K562 (cell line): ENCODE results near the gene VARS1.
A peak's percentile ranks its signal among the peaks of the same experiment; 100 is the strongest.

Source experiments
- BRF1 ChIP-seq: IDR thresholded peaks from 3 replicates; pipeline ENCODE4 v1.6.1; 2011; ENCODE audit warnings: borderline replicate concordance, mild to moderate bottlenecking; ENCODE audit not compliant: insufficient read length; ENCODE audit errors: extremely low read depth
- CBX2 ChIP-seq: fragments of 200-600 bp; sonication (generic); IDR thresholded peaks from one replicate; pipeline ENCODE4 v1.6.1; 2012; ENCODE audit warnings: mild to moderate bottlenecking, low read length, inconsistent platforms; ENCODE audit not compliant: insufficient read depth, poor library complexity, severe bottlenecking
- EP400 ChIP-seq: fragments of 450-650 bp; IDR thresholded peaks from 2 replicates; pipeline ENCODE4 v1.6.1; 2017; ENCODE audit warnings: antibody characterized with exemption, mild to moderate bottlenecking, moderate library complexity
- NFYB ChIP-seq: IDR thresholded peaks from 2 replicates; pipeline ENCODE4 v1.6.1; 2011; ENCODE audit warnings: mild to moderate bottlenecking, moderate library complexity; ENCODE audit not compliant: insufficient read length; ENCODE audit errors: extremely low read depth
- SMAD4 ChIP-seq: fragments of 250-450 bp; sonication (Bioruptor Pico); conservative IDR thresholded peaks from 2 replicates; pipeline ENCODE4 v1.8.0; 2021; ENCODE audit warnings: inconsistent platforms, mild to moderate bottlenecking, moderate library complexity
- TF ChIP-seq, protein P1 (sequence below): sonication (generic); formaldehyde crosslinking; IDR thresholded peaks from 2 replicates; pipeline ENCODE4 v1.9.0; 2022; ENCODE audit warnings: mild to moderate bottlenecking, missing genetic modification reagents
- TF ChIP-seq, protein P2 (sequence below): fragments of 200-800 bp; sonication (Bioruptor generic); IDR thresholded peaks from 2 replicates; pipeline ENCODE4 v1.6.1; 2016; ENCODE audit warnings: missing genetic modification characterization, missing compliant biosample characterization
- TF ChIP-seq, protein P3 (sequence below), 2 experiments: fragments of 450-650 bp in 1 of 2; sonication (generic) in 1 of 2; formaldehyde crosslinking; conservative IDR thresholded peaks; 2 replicates each; pipeline versions ENCODE4 v1.4.0 to v1.8.1; 2020 to 2022; ENCODE audit warnings: mild to moderate bottlenecking in 1 of 2, missing genetic modification reagents in 1 of 2
- TF ChIP-seq, protein P4 (sequence below), 3 experiments: IDR thresholded peaks in 2 of 3; conservative IDR thresholded peaks in 1 of 3; 2 replicates each; pipeline ENCODE4 v1.5.1; 2011 to 2012; ENCODE audit warnings: low read length in 3 of 3, mild to moderate bottlenecking in 3 of 3, control low read depth in 2 of 3, improper control_type of control experiment in 1 of 3, inconsistent platforms in 1 of 3, low read depth in 1 of 3, mixed read lengths in 1 of 3, moderate library complexity in 1 of 3; ENCODE audit not compliant: insufficient read depth in 2 of 3

DNA sequence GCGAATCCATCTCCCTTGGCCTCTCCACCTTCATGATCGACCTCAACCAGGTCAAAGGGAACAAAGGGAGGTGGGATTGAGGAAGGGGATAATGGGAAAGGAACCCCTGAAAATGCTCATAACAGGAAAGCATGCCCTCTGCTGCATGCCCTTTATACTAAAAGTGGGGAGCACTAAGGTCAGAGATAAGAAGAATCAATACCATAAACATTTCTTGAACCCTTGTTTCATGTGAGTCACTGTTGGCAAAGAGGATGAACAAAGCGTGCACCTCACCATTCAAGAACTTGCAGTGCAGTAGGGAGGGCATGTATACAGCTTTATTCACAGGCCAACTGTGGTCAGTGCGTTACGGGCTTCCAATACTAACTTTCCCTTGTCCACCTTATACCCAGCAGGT is 34.8 kb downstream of the VARS1 start:
- TF ChIP-seq BRF1 (no peak), CBX2 (no peak), NFYB (no peak), EP400 (no peak), SMAD4 (CRISPR knock-in tag) (no peak)
- TF ChIP-seq, protein P1, sequence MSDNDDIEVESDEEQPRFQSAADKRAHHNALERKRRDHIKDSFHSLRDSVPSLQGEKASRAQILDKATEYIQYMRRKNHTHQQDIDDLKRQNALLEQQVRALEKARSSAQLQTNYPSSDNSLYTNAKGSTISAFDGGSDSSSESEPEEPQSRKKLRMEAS (CRISPR knock-in tag): no peak
- TF ChIP-seq, protein P2, sequence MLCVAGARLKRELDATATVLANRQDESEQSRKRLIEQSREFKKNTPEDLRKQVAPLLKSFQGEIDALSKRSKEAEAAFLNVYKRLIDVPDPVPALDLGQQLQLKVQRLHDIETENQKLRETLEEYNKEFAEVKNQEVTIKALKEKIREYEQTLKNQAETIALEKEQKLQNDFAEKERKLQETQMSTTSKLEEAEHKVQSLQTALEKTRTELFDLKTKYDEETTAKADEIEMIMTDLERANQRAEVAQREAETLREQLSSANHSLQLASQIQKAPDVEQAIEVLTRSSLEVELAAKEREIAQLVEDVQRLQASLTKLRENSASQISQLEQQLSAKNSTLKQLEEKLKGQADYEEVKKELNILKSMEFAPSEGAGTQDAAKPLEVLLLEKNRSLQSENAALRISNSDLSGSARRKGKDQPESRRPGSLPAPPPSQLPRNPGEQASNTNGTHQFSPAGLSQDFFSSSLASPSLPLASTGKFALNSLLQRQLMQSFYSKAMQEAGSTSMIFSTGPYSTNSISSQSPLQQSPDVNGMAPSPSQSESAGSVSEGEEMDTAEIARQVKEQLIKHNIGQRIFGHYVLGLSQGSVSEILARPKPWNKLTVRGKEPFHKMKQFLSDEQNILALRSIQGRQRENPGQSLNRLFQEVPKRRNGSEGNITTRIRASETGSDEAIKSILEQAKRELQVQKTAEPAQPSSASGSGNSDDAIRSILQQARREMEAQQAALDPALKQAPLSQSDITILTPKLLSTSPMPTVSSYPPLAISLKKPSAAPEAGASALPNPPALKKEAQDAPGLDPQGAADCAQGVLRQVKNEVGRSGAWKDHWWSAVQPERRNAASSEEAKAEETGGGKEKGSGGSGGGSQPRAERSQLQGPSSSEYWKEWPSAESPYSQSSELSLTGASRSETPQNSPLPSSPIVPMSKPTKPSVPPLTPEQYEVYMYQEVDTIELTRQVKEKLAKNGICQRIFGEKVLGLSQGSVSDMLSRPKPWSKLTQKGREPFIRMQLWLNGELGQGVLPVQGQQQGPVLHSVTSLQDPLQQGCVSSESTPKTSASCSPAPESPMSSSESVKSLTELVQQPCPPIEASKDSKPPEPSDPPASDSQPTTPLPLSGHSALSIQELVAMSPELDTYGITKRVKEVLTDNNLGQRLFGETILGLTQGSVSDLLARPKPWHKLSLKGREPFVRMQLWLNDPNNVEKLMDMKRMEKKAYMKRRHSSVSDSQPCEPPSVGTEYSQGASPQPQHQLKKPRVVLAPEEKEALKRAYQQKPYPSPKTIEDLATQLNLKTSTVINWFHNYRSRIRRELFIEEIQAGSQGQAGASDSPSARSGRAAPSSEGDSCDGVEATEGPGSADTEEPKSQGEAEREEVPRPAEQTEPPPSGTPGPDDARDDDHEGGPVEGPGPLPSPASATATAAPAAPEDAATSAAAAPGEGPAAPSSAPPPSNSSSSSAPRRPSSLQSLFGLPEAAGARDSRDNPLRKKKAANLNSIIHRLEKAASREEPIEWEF (CRISPR knock-in tag): no peak
- TF ChIP-seq, protein P3, sequence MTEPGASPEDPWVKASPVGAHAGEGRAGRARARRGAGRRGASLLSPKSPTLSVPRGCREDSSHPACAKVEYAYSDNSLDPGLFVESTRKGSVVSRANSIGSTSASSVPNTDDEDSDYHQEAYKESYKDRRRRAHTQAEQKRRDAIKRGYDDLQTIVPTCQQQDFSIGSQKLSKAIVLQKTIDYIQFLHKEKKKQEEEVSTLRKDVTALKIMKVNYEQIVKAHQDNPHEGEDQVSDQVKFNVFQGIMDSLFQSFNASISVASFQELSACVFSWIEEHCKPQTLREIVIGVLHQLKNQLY (CRISPR knock-in tag; conservative IDR thresholded peaks at IDR 0.05): no peak
- TF ChIP-seq, protein P4, sequence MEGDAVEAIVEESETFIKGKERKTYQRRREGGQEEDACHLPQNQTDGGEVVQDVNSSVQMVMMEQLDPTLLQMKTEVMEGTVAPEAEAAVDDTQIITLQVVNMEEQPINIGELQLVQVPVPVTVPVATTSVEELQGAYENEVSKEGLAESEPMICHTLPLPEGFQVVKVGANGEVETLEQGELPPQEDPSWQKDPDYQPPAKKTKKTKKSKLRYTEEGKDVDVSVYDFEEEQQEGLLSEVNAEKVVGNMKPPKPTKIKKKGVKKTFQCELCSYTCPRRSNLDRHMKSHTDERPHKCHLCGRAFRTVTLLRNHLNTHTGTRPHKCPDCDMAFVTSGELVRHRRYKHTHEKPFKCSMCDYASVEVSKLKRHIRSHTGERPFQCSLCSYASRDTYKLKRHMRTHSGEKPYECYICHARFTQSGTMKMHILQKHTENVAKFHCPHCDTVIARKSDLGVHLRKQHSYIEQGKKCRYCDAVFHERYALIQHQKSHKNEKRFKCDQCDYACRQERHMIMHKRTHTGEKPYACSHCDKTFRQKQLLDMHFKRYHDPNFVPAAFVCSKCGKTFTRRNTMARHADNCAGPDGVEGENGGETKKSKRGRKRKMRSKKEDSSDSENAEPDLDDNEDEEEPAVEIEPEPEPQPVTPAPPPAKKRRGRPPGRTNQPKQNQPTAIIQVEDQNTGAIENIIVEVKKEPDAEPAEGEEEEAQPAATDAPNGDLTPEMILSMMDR (IDR thresholded peaks at IDR 0.05 in 2 of 3, conservative IDR thresholded peaks at IDR 0.05 in 1 of 3; ENCODE audit: insufficient read depth in 2 of 3, low read depth in 1 of 3, low read length in 3 of 3): peak in 1 of 3 experiments; percentile 9; a peak in 1 of 6 replicates
